Subcutaneous abdominal adipose tissue (tissue), 5 donors: Measurements from ENCODE around the gene KATNIP.

Experiments used
- H3K27ac ChIP-seq: one replicate; pipeline ENCODE4 v1.7.0; 2013; ENCODE audit warnings: low read depth, mild to moderate bottlenecking, inconsistent platforms, low read length, moderate library complexity
- H3K27me3 ChIP-seq, 5 donors: one replicate each; pipeline ENCODE4 v1.7.0; 2013; ENCODE audit warnings: low read length in 5 of 5, inconsistent platforms in 1 of 5; ENCODE audit not compliant: control insufficient read depth in 5 of 5, insufficient read depth in 4 of 5
- H3K36me3 ChIP-seq, 5 donors: one replicate each; pipeline ENCODE4 v1.7.0; 2013; ENCODE audit warnings: low read length in 5 of 5; ENCODE audit not compliant: control insufficient read depth in 5 of 5, insufficient read depth in 5 of 5
- H3K4me1 ChIP-seq, 5 donors: one replicate each; pipeline ENCODE4 v1.7.0; 2013; ENCODE audit warnings: low read length in 5 of 5, mild to moderate bottlenecking in 3 of 5, moderate library complexity in 1 of 5; ENCODE audit not compliant: control insufficient read depth in 5 of 5, insufficient read depth in 5 of 5
- H3K4me3 ChIP-seq, 5 donors: one replicate each; pipeline ENCODE4 v1.7.0; 2013; ENCODE audit warnings: low read length in 5 of 5, low read depth in 1 of 5
- H3K9ac ChIP-seq, 5 donors: one replicate each; pipeline ENCODE4 v1.7.0; 2013; ENCODE audit warnings: low read length in 5 of 5, mild to moderate bottlenecking in 4 of 5, moderate library complexity in 3 of 5
- H3K9me3 ChIP-seq, 5 donors: one replicate each; pipeline ENCODE4 v1.7.0; 2013; ENCODE audit warnings: low read length in 5 of 5; ENCODE audit not compliant: control insufficient read depth in 5 of 5
- donor health status: healthy.
- donor health status: healthy.
- donor health status: healthy.
- donor health status: healthy.
- donor health status: healthy.

The KATNIP gene

DNA sequence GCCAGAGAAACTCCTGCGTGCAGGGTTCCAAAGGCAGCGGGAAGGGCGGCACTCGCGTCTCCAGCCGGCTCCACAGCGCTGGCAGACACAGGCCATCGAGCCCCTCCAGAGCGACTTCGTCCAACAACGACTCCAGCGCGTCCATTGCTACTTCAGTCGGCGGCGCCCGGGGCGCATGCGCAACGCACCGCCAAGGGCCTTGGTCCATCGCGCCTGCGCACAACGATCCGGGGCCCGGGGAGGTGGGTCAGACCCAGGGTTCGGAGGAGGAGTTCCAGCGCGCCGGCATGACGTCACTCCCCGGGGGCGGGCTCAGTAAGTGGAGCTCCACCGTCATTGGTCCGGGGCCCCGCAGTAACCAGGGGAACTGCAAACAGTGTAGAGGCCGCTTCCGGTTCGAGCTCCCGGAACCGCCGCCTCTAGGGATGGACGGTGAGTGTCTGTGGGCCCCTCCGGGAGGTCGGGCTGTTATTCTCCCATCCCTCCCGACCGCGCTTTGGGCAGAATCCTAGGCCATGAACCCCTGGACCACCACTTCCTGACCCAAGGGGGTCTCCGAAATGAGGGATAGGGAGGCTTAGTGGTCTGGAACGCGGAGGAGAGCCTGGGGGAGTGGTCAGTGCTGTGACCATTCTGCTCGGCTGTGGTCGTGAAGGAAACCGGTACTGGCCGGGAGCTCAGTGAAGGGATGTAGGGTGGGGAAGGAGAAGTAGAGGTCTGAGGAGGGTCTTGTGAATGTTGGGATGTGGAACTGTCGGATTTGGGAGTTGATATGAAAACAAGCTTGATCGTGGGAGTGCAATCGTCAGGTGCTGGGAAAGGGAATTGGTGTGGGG, at the start of gene KATNIP, which contains the start of gene GTF3C1:
TSS of gene KATNIP (plus strand) at position 399 of the 836 bp plus-strand sequence. CDS start at position 426, 27 bp downstream.
TSS of gene GTF3C1 (minus strand) at position 168 of the 836 bp plus-strand sequence. CDS start at position 145, 23 bp downstream.
- Histone ChIP-seq H3K27ac (peak within 1 kb of the TSS; percentile 32), H3K27me3 (no peaks in the 10 kb centered on the region), H3K9me3 (no peaks in the 10 kb centered on the region), H3K4me3 (peak within 1 kb of the TSS; percentile 80 to 99 (median 96)), H3K36me3 (peaks cover 4 to 11% (median 5%) of the 10 kb centered on the region in 5 donors), H3K4me1 (peaks cover 5 to 39% (median 32%) of the 10 kb centered on the region in 5 donors), H3K9ac (peak within 1 kb of the TSS; percentile 3 to 93 (median 76))

DNA sequence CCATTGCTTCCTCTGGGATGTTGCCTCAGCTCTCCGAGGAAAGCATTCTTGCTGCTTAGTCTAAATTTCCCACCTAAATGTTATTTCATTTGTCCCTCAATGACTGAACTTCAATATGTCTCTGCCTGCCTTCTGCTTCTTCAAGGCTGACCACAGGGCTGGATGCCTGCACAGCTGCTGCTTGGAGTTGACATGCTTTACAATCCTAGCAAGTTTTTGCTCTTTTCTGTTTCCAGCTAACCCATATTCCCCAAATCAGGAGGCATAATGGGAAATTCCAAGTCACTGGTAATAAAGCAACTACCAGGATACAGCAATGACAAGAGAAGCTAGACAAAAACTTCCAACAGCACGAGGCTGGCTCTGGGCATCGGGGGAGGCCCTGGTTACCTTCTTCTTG, 49.1 kb upstream of the KATNIP start:
- Histone ChIP-seq H3K9me3 (no peaks in the 10 kb centered on the region), H3K27me3 (no peaks in the 10 kb centered on the region), H3K36me3 (peaks cover 5 to 99% (median 95%) of the 10 kb centered on the region in 5 donors), H3K27ac (no peak overlapping the region), H3K4me1 (peaks cover 0 to 26% (median 10%) of the 10 kb centered on the region in 5 donors), H3K4me3 (no peak overlapping the region), H3K9ac (no peak overlapping the region)

DNA sequence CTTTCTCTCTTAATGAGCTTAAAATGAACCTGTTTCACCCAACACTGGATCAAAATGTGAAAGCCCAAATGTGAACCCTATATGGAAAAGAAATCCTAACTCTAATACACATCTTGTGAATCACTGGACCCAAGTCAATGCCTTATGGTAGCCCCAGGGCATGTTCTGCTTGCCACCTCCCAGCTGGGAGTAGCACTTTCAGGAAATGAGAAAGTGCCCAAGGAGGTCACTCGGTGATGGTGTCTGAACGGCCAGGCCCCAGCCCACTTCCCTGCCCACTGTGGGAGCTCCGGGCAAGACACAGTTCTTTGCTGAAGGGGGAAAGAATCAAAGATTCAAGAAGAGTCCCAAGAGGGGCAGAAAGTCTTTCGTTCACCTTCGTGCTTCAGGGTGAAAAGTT, 46.3 kb upstream of the KATNIP start:
- no peaks in the 10 kb centered on the region for H3K9me3 ChIP-seq
- no peak overlapping the region for H3K27ac ChIP-seq
- H3K4me1 ChIP-seq, result peaks cover 0 to 16% (median 10%) of the 10 kb centered on the region in 5 donors
- H3K4me3 ChIP-seq, result no peak overlapping the region
- H3K27me3 ChIP-seq, result no peaks in the 10 kb centered on the region
- peaks cover 7 to 99% (median 96%) of the 10 kb centered on the region in 5 donors for H3K36me3 ChIP-seq
- H3K9ac ChIP-seq, result no peak overlapping the region

DNA sequence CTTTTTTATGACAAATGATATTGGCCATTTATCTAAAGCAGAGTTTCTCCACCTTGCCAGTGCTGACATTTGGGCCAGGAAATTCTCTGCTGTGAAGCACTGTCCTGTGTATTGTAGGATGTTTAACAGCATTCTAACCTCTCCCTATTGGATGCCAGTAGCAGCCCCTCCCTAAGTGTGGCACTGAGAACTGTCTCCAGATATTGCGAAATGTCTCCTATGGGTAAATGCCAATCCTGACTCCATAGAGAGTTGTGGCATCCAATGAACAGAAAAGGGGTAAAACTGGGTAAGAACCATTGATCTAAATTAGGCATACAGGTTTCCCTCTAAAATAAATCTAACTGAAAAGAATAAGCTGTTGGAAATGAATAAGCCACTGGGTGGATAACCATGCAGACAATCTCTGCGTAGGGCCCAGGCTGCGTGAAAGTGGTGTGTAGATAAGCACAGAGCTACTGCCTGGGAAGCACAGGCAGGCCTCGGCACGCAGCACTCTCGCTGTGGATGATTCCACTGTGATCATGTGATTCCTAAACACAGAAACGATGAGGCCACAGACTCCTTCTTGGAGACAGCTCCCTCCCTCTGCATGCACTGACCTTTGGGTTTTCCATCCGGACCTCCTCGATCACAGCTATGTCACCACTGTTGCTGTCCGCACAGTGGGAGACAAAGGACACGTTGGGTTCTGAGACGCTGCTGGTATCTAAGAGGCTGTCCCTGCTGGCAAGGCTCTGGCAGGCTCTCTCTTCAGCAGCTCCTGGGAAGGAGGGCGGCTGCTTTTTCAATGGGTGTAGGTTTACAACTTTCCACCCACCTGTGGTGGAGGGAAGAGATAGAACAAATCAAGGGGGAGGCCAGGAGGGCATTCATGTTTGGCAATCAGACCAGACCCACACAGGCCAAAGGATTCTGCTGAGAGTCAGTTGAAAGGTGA, 44.4 kb upstream of the KATNIP start:
- peaks cover 10 to 96% (median 91%) of the 10 kb centered on the region in 5 donors for H3K36me3 ChIP-seq

DNA sequence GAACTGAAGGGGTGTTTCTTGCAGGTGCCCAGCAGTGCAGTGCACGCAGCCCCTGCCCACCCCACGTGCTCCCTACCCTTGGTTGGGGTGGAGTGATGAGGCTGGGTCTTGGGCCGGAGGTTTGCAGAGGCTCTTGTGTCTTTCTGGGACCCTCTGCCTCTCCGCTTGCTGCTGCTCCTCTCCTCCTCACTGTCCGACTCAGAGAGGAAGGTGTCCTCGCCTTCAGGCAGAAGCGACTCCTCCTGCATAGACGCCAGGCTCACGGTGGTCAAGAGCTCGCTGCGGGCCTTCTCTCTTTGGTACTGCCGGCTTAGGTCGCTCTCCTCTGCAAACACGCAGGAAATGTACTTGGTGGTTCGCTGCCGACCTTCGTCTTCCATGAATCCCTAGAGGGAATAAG, 43.2 kb upstream of the KATNIP start:
- Histone ChIP-seq H3K4me3 (no peak overlapping the region), H3K27me3 (no peaks in the 10 kb centered on the region), H3K4me1 (peaks cover 0 to 7% (median 0%) of the 10 kb centered on the region in 5 donors), H3K36me3 (peaks cover 13 to 97% (median 91%) of the 10 kb centered on the region in 5 donors), H3K27ac (no peak overlapping the region), H3K9me3 (no peaks in the 10 kb centered on the region), H3K9ac (no peak overlapping the region)

More for the DNA sequence above, 44.4 kb upstream of the KATNIP start:
- Histone ChIP-seq H3K27ac (no peak overlapping the region), H3K4me3 (no peak overlapping the region), H3K9ac (no peak overlapping the region), H3K9me3 (no peaks in the 10 kb centered on the region), H3K27me3 (no peaks in the 10 kb centered on the region), H3K4me1 (peaks cover 0 to 7% (median 0%) of the 10 kb centered on the region in 5 donors)

DNA sequence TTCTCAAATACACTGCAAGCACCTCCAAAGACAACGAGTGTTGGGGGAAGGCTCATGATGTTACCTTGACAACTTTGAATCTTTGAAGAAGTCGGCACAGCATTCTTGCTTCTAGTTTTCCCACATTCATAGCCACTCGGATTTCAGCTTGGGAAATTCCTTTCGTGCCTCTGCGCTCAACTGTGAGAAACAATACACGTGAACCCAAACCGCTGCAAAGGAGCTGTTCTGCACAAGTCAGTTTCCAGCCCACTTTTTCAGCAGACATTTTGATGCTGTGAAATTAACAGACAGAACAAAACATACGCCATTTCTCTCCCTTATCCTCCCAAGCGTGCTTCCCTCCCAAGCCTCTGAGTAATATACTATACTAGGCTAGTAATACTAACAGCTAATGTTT, 41.5 kb upstream of the KATNIP start:
- Histone ChIP-seq H3K9me3 (no peaks in the 10 kb centered on the region), H3K36me3 (peaks cover 12 to 97% (median 82%) of the 10 kb centered on the region in 5 donors), H3K27me3 (no peaks in the 10 kb centered on the region), H3K9ac (no peak overlapping the region), H3K4me1 (peaks cover 0 to 7% (median 0%) of the 10 kb centered on the region in 5 donors), H3K27ac (no peak overlapping the region), H3K4me3 (no peak overlapping the region)

DNA sequence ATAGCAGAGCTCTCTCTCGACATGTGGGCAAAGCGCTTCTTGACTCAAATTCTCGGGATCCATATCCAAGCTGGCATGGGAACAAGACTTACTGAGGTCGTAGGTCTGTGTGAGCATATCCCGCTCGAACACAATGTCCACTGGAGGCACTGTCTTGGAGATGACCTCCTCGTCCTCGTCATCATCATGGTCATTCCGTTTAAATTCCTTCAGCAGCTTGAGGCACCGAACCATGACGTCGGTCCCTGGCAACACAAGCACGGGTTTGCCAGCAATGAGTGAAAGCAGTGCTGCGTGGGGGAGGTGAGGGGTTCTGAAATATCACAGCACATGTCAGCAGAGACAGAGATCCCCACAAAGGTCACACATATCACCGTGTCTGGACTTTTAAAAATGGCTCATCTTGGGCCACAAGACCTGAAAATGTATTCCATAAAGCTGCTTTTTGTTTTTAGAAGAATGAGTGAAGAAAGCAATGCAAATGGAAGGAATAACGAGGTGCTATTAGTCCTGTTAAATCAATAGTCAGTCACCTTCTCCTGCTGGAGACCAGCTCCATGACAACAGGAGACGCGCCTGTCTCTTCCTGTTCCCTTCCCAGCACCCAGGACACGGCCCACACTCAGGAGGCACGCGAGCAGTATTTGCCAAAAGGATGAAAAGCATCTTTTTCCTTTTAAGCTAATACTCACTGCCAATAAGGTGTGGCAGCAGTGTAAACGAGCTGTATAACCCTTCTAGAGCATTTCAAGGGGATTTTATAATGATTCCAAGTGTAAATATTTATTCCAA, 38.1 kb upstream of the KATNIP start:
- H3K27me3 ChIP-seq, result no peaks in the 10 kb centered on the region
- no peak overlapping the region for H3K27ac ChIP-seq
- H3K9ac ChIP-seq, result no peak overlapping the region
- no peaks in the 10 kb centered on the region for H3K4me1 ChIP-seq
- H3K9me3 ChIP-seq, result no peaks in the 10 kb centered on the region
- H3K4me3 ChIP-seq, result no peak overlapping the region
- H3K36me3 ChIP-seq, result peaks cover 12 to 92% (median 60%) of the 10 kb centered on the region in 5 donors

DNA sequence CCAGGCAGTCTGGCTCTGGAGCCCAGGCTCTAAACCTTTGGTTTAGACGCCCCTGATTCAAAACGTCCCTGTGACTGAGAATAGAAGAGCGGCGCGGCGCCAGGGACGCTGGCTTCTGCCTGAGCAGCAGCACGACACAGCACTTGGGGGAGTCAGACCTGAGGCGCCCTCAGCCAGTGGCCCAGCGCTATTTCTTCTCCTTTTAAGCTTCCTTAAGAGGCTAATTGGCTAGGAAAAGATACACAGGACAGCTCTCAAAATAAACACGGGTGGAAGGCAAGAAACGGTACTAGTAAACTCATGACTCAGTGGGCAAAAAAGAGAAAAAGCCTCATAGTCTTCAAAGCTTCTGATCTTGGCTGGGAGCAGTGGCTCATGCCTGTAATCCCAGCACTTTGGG, 35.1 kb upstream of the KATNIP start:
- Histone ChIP-seq H3K9ac (no peak overlapping the region), H3K27ac (no peak overlapping the region)

DNA sequence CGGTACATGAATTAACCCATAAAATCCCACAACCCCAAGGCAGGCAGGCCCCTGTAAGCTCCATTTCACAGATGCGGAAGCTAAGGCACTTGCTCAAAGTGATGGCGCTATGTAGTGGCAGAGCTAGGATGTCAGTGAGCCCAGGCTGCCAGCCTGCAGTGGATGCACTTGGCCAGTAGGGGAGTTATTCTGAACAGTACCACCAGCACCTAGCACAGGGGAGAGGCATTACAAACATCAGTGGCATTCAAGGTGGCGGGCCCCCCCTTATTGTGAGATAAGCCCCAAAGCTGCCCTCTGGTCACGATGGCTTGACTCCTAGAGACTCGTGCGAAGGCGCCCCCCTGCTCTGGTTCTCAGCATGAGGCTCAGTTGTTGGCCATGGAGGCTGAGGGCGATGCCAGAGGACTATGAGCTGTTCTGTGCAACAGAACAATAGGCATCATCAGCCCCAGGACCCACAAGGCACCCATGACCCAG, 34.0 kb upstream of the KATNIP start:
- Histone ChIP-seq H3K9me3 (no peaks in the 10 kb centered on the region), H3K27me3 (no peaks in the 10 kb centered on the region), H3K9ac (no peak overlapping the region), H3K36me3 (peaks cover 7 to 85% (median 53%) of the 10 kb centered on the region in 5 donors), H3K4me1 (peaks cover 0 to 6% (median 2%) of the 10 kb centered on the region in 5 donors), H3K4me3 (no peak overlapping the region), H3K27ac (no peak overlapping the region)

More for the DNA sequence above, 35.1 kb upstream of the KATNIP start:
- Histone ChIP-seq H3K9me3 (no peaks in the 10 kb centered on the region), H3K4me1 (no peaks in the 10 kb centered on the region), H3K27me3 (no peaks in the 10 kb centered on the region), H3K36me3 (peaks cover 7 to 93% (median 60%) of the 10 kb centered on the region in 5 donors), H3K4me3 (no peak overlapping the region)
